Naive B cell (primary cell): ENCODE measurements around the gene SLC22A4. TPM values are rescaled to one million over a fixed set of nuclear protein-coding genes. Genes with fewer than 3 reads are reported as not detected.

ENCODE experiments used
- ATAC-seq, 2 donors: fragments of 150-1000 bp; cut with Tn5 transposase; 2 replicates each; pipeline ENCODE4 v1.10.0; 2021; ENCODE audit warnings: low read depth in 2 of 2, mild to moderate bottlenecking in 2 of 2, moderate library complexity in 2 of 2
- DNase-seq: peaks from one replicate; pipeline ENCODE4 v3.0.0; 2022
- H3K27ac Mint-ChIP-seq, 6 donors: one replicate each; pipeline ENCODE4 v1.8.0; 2020 to 2022; ENCODE audit warnings: mild to moderate bottlenecking in 6 of 6, mixed read lengths in 6 of 6, moderate library complexity in 5 of 6, inconsistent platforms in 2 of 6
- H3K27me3 Mint-ChIP-seq, 3 donors: one replicate each; pipeline ENCODE4 v1.8.0; 2021 to 2022; ENCODE audit warnings: mixed read lengths in 3 of 3, mild to moderate bottlenecking in 1 of 3
- H3K36me3 Mint-ChIP-seq, 2 donors: one replicate each; pipeline ENCODE4 v1.8.0; 2020 to 2022; ENCODE audit warnings: mixed read lengths in 2 of 2, inconsistent platforms in 1 of 2, mild to moderate bottlenecking in 1 of 2
- H3K4me1 Mint-ChIP-seq, 3 donors: one replicate each; pipeline ENCODE4 v1.8.0; 2020 to 2022; ENCODE audit warnings: mixed read lengths in 3 of 3, inconsistent platforms in 1 of 3, mild to moderate bottlenecking in 1 of 3, moderate library complexity in 1 of 3
- H3K4me3 Mint-ChIP-seq, 8 donors: one replicate each; pipeline ENCODE4 v1.8.0; 2020 to 2022; ENCODE audit warnings: mild to moderate bottlenecking in 8 of 8, mixed read lengths in 8 of 8, moderate library complexity in 8 of 8, inconsistent platforms in 2 of 8
- H3K9me3 Mint-ChIP-seq, 7 donors: one replicate each; pipeline ENCODE4 v1.8.0; 2020 to 2022; ENCODE audit warnings: mixed read lengths in 7 of 7, mild to moderate bottlenecking in 5 of 7, inconsistent platforms in 2 of 7, moderate library complexity in 1 of 7
- polyA plus RNA-seq, 6 donors: library from polyadenylated mRNA; unstranded; fragments of 300-500 nt; fragmentation: Illumina TruSeq; gene quantifications; one replicate each; pipeline ENCODE4 v1.2.3, GENCODE V29; 2021; ENCODE audit warnings: low read depth in 6 of 6

Gene SLC22A4
- polyA plus RNA-seq, 6 donors from 2014 or later, result not detected

GRCh38 chr5:132363431-132364112 is 69.4 kb downstream of the SLC22A4 start:
- DNase-seq (no peak), ATAC-seq (no peak)
- H3K9me3 Mint-ChIP-seq, result no peaks in the 10 kb centered on the region
- peak overlapping the region in 1 of 6 donors; percentile 14 for H3K27ac Mint-ChIP-seq
- no peaks in the 10 kb centered on the region for H3K36me3 Mint-ChIP-seq
- no peak overlapping the region for H3K4me3 Mint-ChIP-seq
- no peaks in the 10 kb centered on the region for H3K27me3 Mint-ChIP-seq
- H3K4me1 Mint-ChIP-seq, result peaks cover 0 to 3% (median 0%) of the 10 kb centered on the region in 3 donors

DNA sequence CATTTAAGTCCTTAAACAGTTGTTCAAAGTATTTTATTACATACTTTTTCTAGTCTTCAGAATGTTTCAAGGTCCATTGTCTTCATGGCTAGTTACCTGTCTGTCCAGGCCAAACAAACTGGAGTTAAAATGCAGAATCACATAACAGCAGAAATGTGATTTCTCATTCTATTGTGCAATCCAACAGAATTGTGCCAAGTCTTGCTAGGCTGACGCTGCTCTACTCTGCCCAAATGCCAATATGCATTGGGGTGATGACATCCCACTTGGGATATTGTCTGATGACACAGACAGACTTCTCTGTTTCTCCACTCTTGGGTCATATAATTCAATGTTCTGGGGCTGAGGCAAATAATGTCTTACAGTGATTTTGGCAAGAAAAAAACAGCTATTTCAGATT is 70.1 kb downstream of the SLC22A4 start:
- ATAC-seq (no peak), DNase-seq (no peak)
- no peaks in the 10 kb centered on the region for H3K9me3 Mint-ChIP-seq
- no peak overlapping the region for H3K4me3 Mint-ChIP-seq
- H3K27me3 Mint-ChIP-seq, result no peaks in the 10 kb centered on the region
- H3K27ac Mint-ChIP-seq, result peak overlapping the region in 1 of 6 donors; percentile 32
- peaks cover 0 to 8% (median 4%) of the 10 kb centered on the region in 3 donors for H3K4me1 Mint-ChIP-seq
- no peaks in the 10 kb centered on the region for H3K36me3 Mint-ChIP-seq

DNA sequence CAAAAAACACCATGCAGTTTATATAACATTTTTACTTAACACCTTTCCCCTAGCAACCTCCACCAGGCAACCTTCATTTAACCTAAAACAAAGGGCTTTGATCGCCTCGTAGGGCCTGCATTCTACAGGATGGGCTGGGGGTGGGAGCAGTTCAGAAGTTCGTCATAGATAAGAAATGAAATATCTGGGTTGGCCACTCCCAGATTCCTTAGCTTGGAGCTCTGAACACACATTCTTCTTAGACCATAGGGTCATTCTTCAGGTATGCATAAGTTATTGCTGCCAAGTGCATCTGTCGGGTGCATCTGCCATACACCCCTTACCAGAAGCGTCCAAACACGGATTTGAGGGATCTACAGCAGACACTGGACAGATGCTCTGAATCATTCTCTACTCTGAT is 71.0 kb downstream of the SLC22A4 start:
- Mint-ChIP-seq H3K36me3 (no peaks in the 10 kb centered on the region), H3K27me3 (no peaks in the 10 kb centered on the region), H3K9me3 (no peaks in the 10 kb centered on the region), H3K4me1 (peaks cover 0 to 5% (median 5%) of the 10 kb centered on the region in 3 donors), H3K4me3 (no peak overlapping the region), H3K27ac (no peak overlapping the region)
- ATAC-seq (no peak), DNase-seq (no peak)

GRCh38 chr5:132368186-132368585 is 74.0 kb downstream of the SLC22A4 start:
- ATAC-seq, result no peak
- Mint-ChIP-seq H3K36me3 (no peaks in the 10 kb centered on the region), H3K27ac (peak overlapping the region in 1 of 6 donors; percentile 75), H3K27me3 (no peaks in the 10 kb centered on the region), H3K4me1 (peaks cover 13 to 18% (median 17%) of the 10 kb centered on the region in 3 donors), H3K9me3 (no peaks in the 10 kb centered on the region), H3K4me3 (peak overlapping the region in 1 of 8 donors; percentile 49)
- no peak for DNase-seq

DNA sequence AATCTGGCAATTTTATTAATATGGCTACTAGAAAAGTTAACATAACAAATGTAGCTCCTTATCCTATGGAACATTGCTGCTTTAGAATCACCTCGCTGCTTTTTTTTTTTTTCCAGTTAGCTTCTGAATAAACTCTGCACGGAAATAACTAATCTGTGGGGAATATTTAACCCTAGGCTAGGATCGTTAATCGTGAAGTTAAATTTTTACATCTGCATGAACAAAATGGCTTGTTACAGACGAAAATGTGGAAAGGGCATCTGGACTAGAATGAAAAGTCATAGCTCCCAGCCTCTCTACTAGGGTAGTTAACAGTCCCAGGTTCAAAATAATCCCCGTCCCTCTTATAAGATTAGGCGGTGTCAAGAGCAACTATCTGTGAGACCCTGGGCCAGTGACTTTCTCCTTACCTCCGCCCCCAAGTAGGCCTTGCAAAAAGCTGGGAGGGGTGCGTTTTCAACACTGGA is 74.8 kb downstream of the SLC22A4 start:
- no peak for DNase-seq
- ATAC-seq, result peak; percentile 19 to 31
- Mint-ChIP-seq H3K27me3 (no peaks in the 10 kb centered on the region), H3K36me3 (no peaks in the 10 kb centered on the region), H3K4me3 (peak overlapping the region; percentile 74 to 91 (median 82)), H3K4me1 (peaks cover 13 to 18% (median 17%) of the 10 kb centered on the region in 3 donors), H3K27ac (peak overlapping the region in 5 of 6 donors; percentile 29 to 82 (median 70)), H3K9me3 (no peaks in the 10 kb centered on the region)

- no peaks in the 10 kb centered on the region for H3K36me3 Mint-ChIP-seq
- DNase-seq (peak; percentile 78), ATAC-seq (peak; percentile 91)
- peaks cover 16 to 18% (median 17%) of the 10 kb centered on the region in 3 donors for H3K4me1 Mint-ChIP-seq
- no peaks in the 10 kb centered on the region for H3K27me3 Mint-ChIP-seq
- H3K27ac Mint-ChIP-seq, result peak within 1 kb of the TSS; percentile 29 to 95 (median 82)
- no peaks in the 10 kb centered on the region for H3K9me3 Mint-ChIP-seq
- H3K4me3 Mint-ChIP-seq, result peak within 1 kb of the TSS; percentile 74 to 91 (median 82)
Observed at GRCh38 chr5:132369474-132370180, 75.4 kb downstream of the SLC22A4 start, which contains the start of gene SLC22A5. TSS of gene SLC22A5 (plus strand) at chr5:132369710. CDS start at chr5:132369973, 263 bp downstream.

GRCh38 chr5:132370181-132370970 is 76.2 kb downstream of the SLC22A4 start:
- Mint-ChIP-seq H3K9me3 (no peaks in the 10 kb centered on the region), H3K27me3 (no peaks in the 10 kb centered on the region), H3K4me3 (peak overlapping the region; percentile 74 to 91 (median 82)), H3K36me3 (no peaks in the 10 kb centered on the region), H3K27ac (peak overlapping the region; percentile 38 to 96 (median 83)), H3K4me1 (peaks cover 16 to 18% (median 17%) of the 10 kb centered on the region in 3 donors)
- ATAC-seq (no peak), DNase-seq (no peak)

- peak overlapping the region; percentile 74 to 91 (median 82) for H3K4me3 Mint-ChIP-seq
- peaks cover 16 to 18% (median 17%) of the 10 kb centered on the region in 3 donors for H3K4me1 Mint-ChIP-seq
- H3K27ac Mint-ChIP-seq, result peak overlapping the region in 4 of 6 donors; percentile 49 to 96 (median 88)
- H3K9me3 Mint-ChIP-seq, result no peaks in the 10 kb centered on the region
- no peaks in the 10 kb centered on the region for H3K27me3 Mint-ChIP-seq
- H3K36me3 Mint-ChIP-seq, result no peaks in the 10 kb centered on the region
- ATAC-seq (no peak), DNase-seq (no peak)
Observed at GRCh38 chr5:132370971-132371602, 76.9 kb downstream of the SLC22A4 start.

DNA sequence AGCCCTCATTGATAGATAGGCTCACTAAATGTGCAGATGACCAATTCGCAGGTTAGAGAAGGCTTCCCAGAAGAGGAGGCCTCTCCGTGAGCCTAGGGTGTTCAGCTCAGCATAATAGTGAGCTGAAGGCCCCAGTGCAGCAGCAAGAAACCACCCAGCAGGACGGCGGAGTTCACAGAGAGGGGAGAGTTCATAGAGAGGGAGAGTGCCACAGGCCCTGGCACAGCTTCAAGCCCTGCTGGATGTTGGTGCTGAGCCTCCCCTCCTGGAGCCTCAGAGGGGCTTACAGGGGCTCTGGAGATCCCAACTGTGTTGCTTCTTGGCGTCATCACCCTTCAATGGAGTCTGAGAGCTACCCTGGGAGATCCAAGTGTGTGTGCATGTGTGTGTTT is 77.4 kb downstream of the SLC22A4 start:
- ATAC-seq, result no peak
- H3K36me3 Mint-ChIP-seq, result no peaks in the 10 kb centered on the region
- H3K9me3 Mint-ChIP-seq, result no peaks in the 10 kb centered on the region
- peaks cover 16 to 18% (median 17%) of the 10 kb centered on the region in 3 donors for H3K4me1 Mint-ChIP-seq
- no peak for DNase-seq
- H3K27me3 Mint-ChIP-seq, result no peaks in the 10 kb centered on the region
- peak overlapping the region in 2 of 6 donors; percentile 35 to 82 for H3K27ac Mint-ChIP-seq
- peak overlapping the region in 5 of 8 donors; percentile 67 to 89 (median 80) for H3K4me3 Mint-ChIP-seq

DNA sequence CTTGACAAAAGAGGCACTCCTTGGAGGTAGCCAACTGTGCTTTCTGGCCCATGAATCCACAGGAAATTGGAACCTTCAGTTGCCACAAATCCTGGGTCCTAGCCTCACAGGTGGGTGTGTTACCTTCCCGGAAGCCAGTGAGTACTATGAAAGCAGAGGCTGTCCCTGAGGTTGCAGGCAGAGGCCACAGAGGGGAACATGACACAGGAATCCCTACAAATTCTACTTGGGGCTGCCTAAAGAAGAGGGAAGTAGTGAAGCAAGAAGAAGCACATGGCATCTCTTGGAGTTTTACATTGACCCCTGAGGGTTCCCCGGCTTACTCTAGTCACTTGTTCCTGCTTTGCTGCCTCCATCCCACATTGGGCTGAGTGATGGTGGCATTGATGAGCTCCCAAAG is 77.9 kb downstream of the SLC22A4 start:
- DNase-seq (no peak), ATAC-seq (no peak)
- Mint-ChIP-seq H3K27ac (no peak overlapping the region), H3K27me3 (no peaks in the 10 kb centered on the region), H3K36me3 (no peaks in the 10 kb centered on the region), H3K4me3 (peak overlapping the region in 2 of 8 donors; percentile 67 to 74), H3K9me3 (no peaks in the 10 kb centered on the region), H3K4me1 (peaks cover 16 to 18% (median 17%) of the 10 kb centered on the region in 3 donors)

- Mint-ChIP-seq H3K27ac (no peak overlapping the region), H3K36me3 (no peaks in the 10 kb centered on the region), H3K4me3 (peak overlapping the region in 3 of 8 donors; percentile 25 to 74 (median 44)), H3K9me3 (no peaks in the 10 kb centered on the region), H3K4me1 (peaks cover 16 to 18% (median 17%) of the 10 kb centered on the region in 3 donors), H3K27me3 (no peaks in the 10 kb centered on the region)
- ATAC-seq (no peak), DNase-seq (no peak)
Observed at GRCh38 chr5:132372542-132372941, 78.3 kb downstream of the SLC22A4 start.

- Mint-ChIP-seq H3K27me3 (no peaks in the 10 kb centered on the region), H3K36me3 (peaks cover 4 to 8% of the 10 kb centered on the region in 2 donors), H3K9me3 (no peaks in the 10 kb centered on the region), H3K4me1 (peaks cover 6 to 10% (median 6%) of the 10 kb centered on the region in 3 donors), H3K27ac (no peak overlapping the region), H3K4me3 (no peak overlapping the region)
- no peak for DNase-seq
- ATAC-seq, result no peak
Observed at GRCh38 chr5:132375957-132376356, 81.8 kb downstream of the SLC22A4 start.
